Trophoblast cell (in vitro differentiated cells and primary cell): ENCODE data around the gene C20orf144.

Source experiments
- DNase-seq, 2 donors: peaks; one replicate each; pipeline ENCODE4 v3.0.0-alpha.2; 2016
- H2AFZ ChIP-seq: 2 replicates; pipeline ENCODE4 v1.6.1; 2013; ENCODE audit warnings: low read length, moderate library complexity, mild to moderate bottlenecking; ENCODE audit not compliant: insufficient read depth, poor library complexity
- H2AK5ac ChIP-seq: 2 replicates; pipeline ENCODE4 v1.6.1; 2013; ENCODE audit warnings: mild to moderate bottlenecking, low read length
- H2BK120ac ChIP-seq: 2 replicates; pipeline ENCODE4 v1.6.1; 2013; ENCODE audit warnings: low read length, mild to moderate bottlenecking, moderate library complexity; ENCODE audit not compliant: insufficient read depth, poor library complexity
- H2BK12ac ChIP-seq: 2 replicates; pipeline ENCODE4 v1.6.1; 2013; ENCODE audit warnings: mild to moderate bottlenecking, low read length, moderate library complexity
- H2BK5ac ChIP-seq: 2 replicates; pipeline ENCODE4 v1.6.1; 2013; ENCODE audit warnings: low read length, low read depth, moderate library complexity, mild to moderate bottlenecking; ENCODE audit not compliant: poor library complexity
- H3K14ac ChIP-seq: 2 replicates; pipeline ENCODE4 v1.6.1; 2013; ENCODE audit warnings: mild to moderate bottlenecking, low read length
- H3K18ac ChIP-seq: 2 replicates; pipeline ENCODE4 v1.6.1; 2013; ENCODE audit warnings: mild to moderate bottlenecking, low read length
- H3K23ac ChIP-seq: 2 replicates; pipeline ENCODE4 v1.6.1; 2013; ENCODE audit warnings: low read length
- H3K27ac ChIP-seq: 2 replicates; pipeline ENCODE4 v1.5.1; 2013; ENCODE audit warnings: low read depth, mild to moderate bottlenecking, inconsistent platforms, low read length, moderate library complexity
- H3K27me3 ChIP-seq: 2 replicates; pipeline ENCODE4 v1.6.1; 2013; ENCODE audit warnings: inconsistent platforms, mild to moderate bottlenecking, low read length, moderate library complexity; ENCODE audit not compliant: insufficient read depth
- H3K36me3 ChIP-seq, 2 experiments: 1 replicate in 1 of 2; 2 replicates in 1 of 2; pipeline ENCODE4 v1.6.1; 2013; ENCODE audit warnings: low read length in 2 of 2, mild to moderate bottlenecking in 2 of 2, moderate library complexity in 1 of 2; ENCODE audit not compliant: insufficient read depth in 2 of 2, control insufficient read depth in 1 of 2
- H3K4ac ChIP-seq: 2 replicates; pipeline ENCODE4 v1.6.1; 2013; ENCODE audit warnings: low read depth, mild to moderate bottlenecking, low read length, moderate library complexity
- H3K4me1 ChIP-seq, 2 experiments: 1 replicate in 1 of 2; 2 replicates in 1 of 2; pipeline ENCODE4 v1.6.1; 2013; ENCODE audit warnings: low read length in 2 of 2, mild to moderate bottlenecking in 2 of 2, moderate library complexity in 1 of 2; ENCODE audit not compliant: insufficient read depth in 2 of 2, control insufficient read depth in 1 of 2
- H3K4me2 ChIP-seq: 2 replicates; pipeline ENCODE4 v1.6.1; 2013; ENCODE audit warnings: inconsistent platforms, mild to moderate bottlenecking, low read length, moderate library complexity
- H3K4me3 ChIP-seq: 2 replicates; pipeline ENCODE4 v1.5.1; 2013; ENCODE audit warnings: mild to moderate bottlenecking, low read depth, low read length, inconsistent platforms
- H3K79me1 ChIP-seq: one replicate; pipeline ENCODE4 v1.6.1; 2013; ENCODE audit warnings: low read length
- H3K79me2 ChIP-seq: 2 replicates; pipeline ENCODE4 v1.6.1; 2013; ENCODE audit warnings: low read length, mild to moderate bottlenecking; ENCODE audit not compliant: control insufficient read depth, insufficient read depth, poor library complexity
- H3K9ac ChIP-seq: 2 replicates; pipeline ENCODE4 v1.6.1; 2013; ENCODE audit warnings: mild to moderate bottlenecking, low read length
- H3K9me3 ChIP-seq: 2 replicates; pipeline ENCODE4 v1.6.1; 2013; ENCODE audit warnings: low read depth, mild to moderate bottlenecking, control low read depth, inconsistent platforms, low read length; ENCODE audit not compliant: insufficient read depth
- H4K12ac ChIP-seq: 2 replicates; pipeline ENCODE4 v1.6.1; 2013; ENCODE audit warnings: low read depth, mild to moderate bottlenecking, low read length, moderate library complexity
- H4K8ac ChIP-seq: 2 replicates; pipeline ENCODE4 v1.6.1; 2013; ENCODE audit warnings: low read depth, mild to moderate bottlenecking, low read length, moderate library complexity
- H4K91ac ChIP-seq: one replicate; pipeline ENCODE4 v1.6.1; 2013; ENCODE audit warnings: low read depth, mild to moderate bottlenecking, low read length, moderate library complexity
- WGBS: extraction: QIAGEN DNeasy Blood & Tissue Kit; methylation state at CpG from one replicate; pipeline ENCODE4 v1.1.7; 2013; ENCODE audit warnings: missing lambda C conversion rate; ENCODE audit not compliant: insufficient read length, insufficient coverage; ENCODE audit errors: extremely low coverage; 5-methylcytosine and 5-hydroxymethylcytosine counted together

The C20orf144 gene

GRCh38 chr20:33669873-33670640 is 7.9 kb downstream of the C20orf144 start:
- Histone ChIP-seq H2AFZ (no peak overlapping the region), H3K4me3 (no peak overlapping the region), H3K14ac (no peak overlapping the region), H3K27me3 (no peaks in the 10 kb centered on the region), H3K23ac (no peak overlapping the region), H3K4me1 (peaks cover 20 to 22% of the 10 kb centered on the region in 2 experiments), H2BK12ac (no peak overlapping the region), H3K79me2 (peaks cover 10% of the 10 kb centered on the region), H3K27ac (no peak overlapping the region), H3K36me3 (peaks cover 42 to 52% of the 10 kb centered on the region in 2 experiments), H3K4me2 (no peak overlapping the region), H2BK120ac (no peak overlapping the region), H3K18ac (no peak overlapping the region), H2AK5ac (no peak overlapping the region), H4K8ac (no peak overlapping the region), H3K4ac (no peak overlapping the region), H3K79me1 (peaks cover 17% of the 10 kb centered on the region), H4K91ac (no peak overlapping the region), H2BK5ac (no peak overlapping the region), H4K12ac (no peak overlapping the region), H3K9me3 (peaks cover 2% of the 10 kb centered on the region), H3K9ac (no peak overlapping the region)
- no CpG with 5 or more reads among the region's 13 CpGs for WGBS
- no peak for DNase-seq

DNA sequence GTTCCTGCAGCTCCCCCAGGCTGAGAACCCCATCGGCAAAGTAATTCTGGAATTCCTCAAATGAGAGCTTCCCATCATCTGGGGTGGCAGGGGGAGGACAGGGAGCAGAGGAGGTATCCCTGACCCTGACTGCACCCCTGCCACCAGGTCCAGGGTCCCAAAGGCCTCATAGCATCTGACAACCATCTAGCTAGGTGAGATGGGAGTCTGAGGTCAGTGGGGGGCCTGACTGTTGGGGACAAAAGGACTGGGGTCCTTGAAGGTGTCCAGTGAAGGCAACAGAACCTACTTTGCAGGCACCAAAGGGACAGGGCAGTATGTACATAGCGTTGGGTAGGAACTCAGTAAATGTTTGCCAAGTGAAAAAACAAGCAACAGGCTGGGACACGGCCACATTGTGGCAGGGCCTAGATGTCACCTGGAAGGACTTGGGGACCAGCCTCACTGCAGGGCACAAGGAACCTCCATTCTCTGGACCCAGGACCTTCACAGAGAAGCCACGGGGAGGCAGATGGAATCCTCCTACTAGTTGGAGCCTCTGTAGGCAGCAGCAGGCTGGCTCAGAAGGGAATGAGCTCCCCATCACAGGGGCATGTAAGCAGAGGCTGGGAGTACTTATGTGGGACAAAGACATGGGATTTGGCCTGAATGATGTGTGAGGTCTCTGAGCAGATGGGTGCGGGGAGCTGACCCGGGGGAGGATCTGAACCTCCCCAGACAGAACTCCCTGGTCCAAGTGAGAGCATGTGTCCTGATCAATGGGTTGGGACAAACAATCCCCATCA is 8.8 kb downstream of the C20orf144 start:
- Histone ChIP-seq H3K4me2 (no peak overlapping the region), H4K8ac (no peak overlapping the region), H3K4ac (no peak overlapping the region), H3K27me3 (no peaks in the 10 kb centered on the region), H4K12ac (no peak overlapping the region), H3K18ac (no peak overlapping the region), H3K4me3 (no peak overlapping the region), H2BK5ac (no peak overlapping the region), H4K91ac (no peak overlapping the region), H2AFZ (no peak overlapping the region), H3K9me3 (peaks cover 2% of the 10 kb centered on the region), H3K14ac (no peak overlapping the region), H3K27ac (no peak overlapping the region), H3K36me3 (peaks cover 42 to 52% of the 10 kb centered on the region in 2 experiments), H2BK120ac (no peak overlapping the region), H2AK5ac (no peak overlapping the region), H3K9ac (no peak overlapping the region), H3K79me2 (peaks cover 10% of the 10 kb centered on the region), H3K4me1 (peaks cover 22% of the 10 kb centered on the region in 2 experiments), H3K23ac (no peak overlapping the region), H2BK12ac (no peak overlapping the region), H3K79me1 (peaks cover 17% of the 10 kb centered on the region)
- no CpG with 5 or more reads among the region's 6 CpGs for WGBS
- DNase-seq, result no peak

DNA sequence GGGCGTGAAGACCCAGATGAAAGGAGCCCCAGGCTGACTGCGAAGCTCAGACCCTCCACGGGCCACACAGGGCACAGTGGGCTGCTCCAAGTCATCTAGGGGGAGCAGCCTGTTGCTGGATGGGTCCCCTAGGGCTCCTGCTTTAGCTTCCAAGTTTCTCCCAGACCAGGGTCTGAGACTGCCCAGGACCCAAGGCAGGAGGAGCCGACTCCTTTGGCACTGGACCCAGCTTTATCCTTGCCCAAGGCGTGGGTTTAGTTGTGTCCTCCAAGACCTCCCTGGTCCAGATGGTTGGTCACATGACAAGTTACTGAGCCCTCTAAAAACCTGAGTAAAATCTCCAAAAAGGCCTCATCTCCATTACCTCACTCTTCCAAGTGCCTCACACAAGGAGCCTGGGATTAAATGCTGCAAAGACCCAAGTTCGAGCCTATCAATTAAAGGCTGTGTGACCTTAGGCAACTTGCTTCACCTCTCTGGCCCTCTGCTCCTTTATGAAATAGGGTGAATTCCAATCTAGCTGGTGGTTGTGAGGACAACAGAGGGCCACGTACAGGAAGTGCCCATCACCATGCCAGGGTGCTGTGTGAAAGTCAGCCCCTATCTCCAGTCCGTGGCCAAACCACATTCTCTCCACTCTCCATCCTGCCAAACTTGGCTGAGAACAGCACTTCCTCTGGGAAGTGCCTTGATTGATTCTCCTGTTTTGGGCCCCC is 9.6 kb downstream of the C20orf144 start:
- WGBS, result no CpG with 5 or more reads among the region's 8 CpGs
- no peak for DNase-seq
- Histone ChIP-seq H2AK5ac (no peak overlapping the region), H3K79me2 (peaks cover 10% of the 10 kb centered on the region), H3K36me3 (peaks cover 48 to 54% of the 10 kb centered on the region in 2 experiments), H4K91ac (no peak overlapping the region), H4K12ac (no peak overlapping the region), H4K8ac (no peak overlapping the region), H2BK12ac (no peak overlapping the region), H3K27me3 (no peaks in the 10 kb centered on the region), H3K14ac (no peak overlapping the region), H3K4ac (no peak overlapping the region), H3K9me3 (peaks cover 4% of the 10 kb centered on the region), H3K4me3 (no peak overlapping the region), H3K79me1 (peaks cover 17% of the 10 kb centered on the region), H3K23ac (no peak overlapping the region), H2BK5ac (no peak overlapping the region), H3K27ac (no peak overlapping the region), H3K4me1 (peaks cover 22% of the 10 kb centered on the region in 2 experiments), H2BK120ac (no peak overlapping the region), H2AFZ (no peak overlapping the region), H3K18ac (no peak overlapping the region), H3K4me2 (no peak overlapping the region), H3K9ac (no peak overlapping the region)

- H2AFZ ChIP-seq, result no peak overlapping the region
- no peak overlapping the region for H2BK120ac ChIP-seq
- H3K36me3 ChIP-seq, result peaks cover 49 to 50% of the 10 kb centered on the region in 2 experiments
- H3K4me1 ChIP-seq, result peaks cover 19 to 22% of the 10 kb centered on the region in 2 experiments
- peak overlapping the region; percentile 77 for H4K91ac ChIP-seq
- no peak overlapping the region for H2BK5ac ChIP-seq
- peaks cover 17% of the 10 kb centered on the region for H3K79me1 ChIP-seq
- H3K9me3 ChIP-seq, result peaks cover 4% of the 10 kb centered on the region
- peak overlapping the region; percentile 93 for H3K14ac ChIP-seq
- no peak overlapping the region for H3K4me3 ChIP-seq
- peak overlapping the region; percentile 94 for H3K4me2 ChIP-seq
- H3K9ac ChIP-seq, result no peak overlapping the region
- DNase-seq, result no peak
- WGBS, result no CpG with 5 or more reads among the region's 17 CpGs
- H3K27me3 ChIP-seq, result no peaks in the 10 kb centered on the region
- peak overlapping the region; percentile 2 for H3K18ac ChIP-seq
- no peak overlapping the region for H3K23ac ChIP-seq
- H2AK5ac ChIP-seq, result peak overlapping the region; percentile 52
- no peak overlapping the region for H3K4ac ChIP-seq
- H4K8ac ChIP-seq, result no peak overlapping the region
- no peak overlapping the region for H3K27ac ChIP-seq
- H3K79me2 ChIP-seq, result peaks cover 10% of the 10 kb centered on the region
- peak overlapping the region; percentile 20 for H2BK12ac ChIP-seq
- H4K12ac ChIP-seq, result peak overlapping the region; percentile 12
Measured at GRCh38 chr20:33672426-33673113, 10.4 kb downstream of the C20orf144 start.
